Pancreas (tissue), 10 donors: ENCODE data around the gene CUTC. TPM values are rescaled to one million over a fixed set of nuclear protein-coding genes. Genes with fewer than 3 reads are reported as not detected.

Source experiments
- ATAC-seq, 4 donors: fragments of 200-7000 bp; cut with Tn5 transposase; one replicate each; pipeline versions ENCODE4 v1.8.0 to v1.9.1; 2020; ENCODE audit warnings: mild to moderate bottlenecking in 4 of 4, moderate library complexity in 4 of 4
- DNase-seq, 6 donors: peaks; one replicate each; pipeline ENCODE4 v3.0.0-alpha.2; 2020
- FAIRE-seq: peaks from 2 replicates; lab custom pipeline; 2012; peaks lifted over from hg19 to GRCh38; lab: Jason Lieb, UNC
- H3K27ac ChIP-seq, 4 donors: fragments of 200-600 bp; sonication (generic); 1 replicate in 3 of 4; 2 replicates in 1 of 4; pipeline versions ENCODE4 v1.5.0 to v1.8.0; 2020
- H3K27me3 ChIP-seq, 4 donors: fragments of 200-600 bp; one replicate each; pipeline ENCODE4 v1.8.0; 2021
- H3K36me3 ChIP-seq, 3 donors: fragments of 200-600 bp; sonication (generic) in 1 of 3; one replicate each; pipeline versions ENCODE4 v1.5.0 to v1.8.0; 2020 to 2021
- H3K4me1 ChIP-seq, 3 donors: fragments of 200-600 bp; one replicate each; pipeline ENCODE4 v1.8.0; 2021
- H3K4me3 ChIP-seq, 4 donors: fragments of 200-600 bp; sonication (generic) in 2 of 4; one replicate each; pipeline versions ENCODE4 v1.5.0 to v1.8.0; 2020 to 2021
- H3K9me3 ChIP-seq, 4 donors: fragments of 200-600 bp; one replicate each; pipeline ENCODE4 v1.8.0; 2021
- CTCF ChIP-seq, 4 donors: fragments of 200-600 bp; sonication (generic) in 3 of 4; IDR thresholded peaks; one replicate each; pipeline versions ENCODE4 v1.5.0 to v1.8.0; 2021; ENCODE audit warnings: antibody characterized with exemption in 4 of 4
- WGBS, 2 donors: extraction: QIAGEN DNeasy Blood & Tissue Kit; methylation state at CpG; one replicate each; pipeline ENCODE4 v1.1.7; 2013; 5-methylcytosine and 5-hydroxymethylcytosine counted together
- intact Hi-C, 3 donors: fragments of 100-400 bp; cut with DNase I; formaldehyde crosslinking; loops; one replicate each; pipeline versions ENCODE4 v1.11.1 to v1.14.2; 2022
- polyA plus RNA-seq, 2 donors: library from polyadenylated mRNA; stranded (reverse); fragments of 200-250 nt; gene quantifications; one replicate each; pipeline ENCODE4 v1.2.3, GENCODE V29; 2013
- total RNA-seq, 6 donors: library from RNA; stranded (reverse); fragmentation: NEBNext Ultra II Directional in 4 of 6; extraction: Animal tissue kit (Norgen Biotek cat#: 25700) in 4 of 6; gene quantifications; one replicate each; pipeline versions ENCODE4 v1.2.1 to v1.2.4, GENCODE V29; 2021 to 2023
- donor health status: healthy with polysubstance abuse.
- donor health status: DM: no; HTN: no; CAD: no; lungs with moderate emphysema.
- donor health status: DM: no; HTN: no; CAD: no.
- donor health status: control.
- donor health status: control.
- donor health status: Bipolar disorder and iron deficiency.
- donor health status: DM: yes; HTN: yes; CAD: no.
- donor health status: DM: no; HTN: no; CAD: no.
- donor health status: DM: no; HTN: no; CAD: no.
- donor health status: DM: yes; HTN: yes; CAD: no.

CUTC gene
- total and polyA plus RNA-seq, 8 donors = 5.4 to 14.5 (median 8.6) TPM

- H3K36me3 ChIP-seq = peaks cover 0 to 2% (median 0%) of the 10 kb centered on the region in 3 donors
- FAIRE-seq (no peak), ATAC-seq (no peak), DNase-seq (no peak)
- no peaks in the 10 kb centered on the region for H3K9me3 ChIP-seq
- intact Hi-C loops = no loop called here
- no peaks in the 10 kb centered on the region for H3K4me1 ChIP-seq
- 86 to 91% methylated on average over 1 of the region's 1 CpG for WGBS, 2 donors
- H3K4me3 ChIP-seq = no peak overlapping the region
- no peaks in the 10 kb centered on the region for H3K27me3 ChIP-seq
- no peak overlapping the region for H3K27ac ChIP-seq
- no peak for TF ChIP-seq CTCF (IDR thresholded peaks at IDR 0.05)
Measured at GRCh38 chr10:99777918-99778714, 46.1 kb downstream of the CUTC start.

DNA sequence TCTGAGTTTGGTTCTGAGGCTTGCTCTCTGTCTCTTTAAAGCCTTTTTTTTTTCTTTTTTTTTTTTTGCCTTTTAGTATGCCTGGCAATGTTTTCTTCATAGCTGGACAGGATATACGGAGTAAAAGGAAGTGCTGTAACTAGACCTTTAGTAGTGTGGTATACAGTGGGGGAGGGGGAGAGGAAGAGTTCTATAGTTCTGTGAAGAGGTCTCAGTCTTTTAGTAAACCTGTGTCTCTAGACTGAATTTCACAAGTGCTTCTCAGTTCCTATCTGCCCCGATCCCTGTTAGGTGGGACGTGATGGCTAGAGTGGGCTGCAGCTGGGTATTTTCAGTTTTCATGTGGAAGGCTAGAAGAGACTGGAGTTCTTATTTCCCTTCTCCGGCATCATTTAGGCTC lies 47.3 kb downstream of the CUTC start:
- Histone ChIP-seq H3K27ac (no peak overlapping the region), H3K9me3 (no peaks in the 10 kb centered on the region), H3K4me3 (no peak overlapping the region), H3K27me3 (no peaks in the 10 kb centered on the region), H3K36me3 (peaks cover 0 to 2% (median 0%) of the 10 kb centered on the region in 3 donors), H3K4me1 (no peaks in the 10 kb centered on the region)
- TF ChIP-seq CTCF (IDR thresholded peaks at IDR 0.05) = no peak
- intact Hi-C loops = no loop called here
- ATAC-seq (peak in 2 of 4 donors; percentile 42 to 69), DNase-seq (no peak), FAIRE-seq (no peak)
- WGBS, 2 donors = 66 to 73% methylated on average over 4 of the region's 4 CpGs

- no peak for TF ChIP-seq CTCF (IDR thresholded peaks at IDR 0.05)
- no peak for DNase-seq
- WGBS, 2 donors = 82 to 86% methylated on average over 5 of the region's 5 CpGs
- no peak for FAIRE-seq
- no peaks in the 10 kb centered on the region for H3K27me3 ChIP-seq
- ATAC-seq = no peak
- no peaks in the 10 kb centered on the region for H3K4me1 ChIP-seq
- H3K9me3 ChIP-seq = no peaks in the 10 kb centered on the region
- intact Hi-C loops = no loop called here
- no peak overlapping the region for H3K27ac ChIP-seq
- peaks cover 0 to 2% (median 0%) of the 10 kb centered on the region in 3 donors for H3K36me3 ChIP-seq
- H3K4me3 ChIP-seq = no peak overlapping the region
Measured at GRCh38 chr10:99781734-99782429, 49.8 kb downstream of the CUTC start.

DNA sequence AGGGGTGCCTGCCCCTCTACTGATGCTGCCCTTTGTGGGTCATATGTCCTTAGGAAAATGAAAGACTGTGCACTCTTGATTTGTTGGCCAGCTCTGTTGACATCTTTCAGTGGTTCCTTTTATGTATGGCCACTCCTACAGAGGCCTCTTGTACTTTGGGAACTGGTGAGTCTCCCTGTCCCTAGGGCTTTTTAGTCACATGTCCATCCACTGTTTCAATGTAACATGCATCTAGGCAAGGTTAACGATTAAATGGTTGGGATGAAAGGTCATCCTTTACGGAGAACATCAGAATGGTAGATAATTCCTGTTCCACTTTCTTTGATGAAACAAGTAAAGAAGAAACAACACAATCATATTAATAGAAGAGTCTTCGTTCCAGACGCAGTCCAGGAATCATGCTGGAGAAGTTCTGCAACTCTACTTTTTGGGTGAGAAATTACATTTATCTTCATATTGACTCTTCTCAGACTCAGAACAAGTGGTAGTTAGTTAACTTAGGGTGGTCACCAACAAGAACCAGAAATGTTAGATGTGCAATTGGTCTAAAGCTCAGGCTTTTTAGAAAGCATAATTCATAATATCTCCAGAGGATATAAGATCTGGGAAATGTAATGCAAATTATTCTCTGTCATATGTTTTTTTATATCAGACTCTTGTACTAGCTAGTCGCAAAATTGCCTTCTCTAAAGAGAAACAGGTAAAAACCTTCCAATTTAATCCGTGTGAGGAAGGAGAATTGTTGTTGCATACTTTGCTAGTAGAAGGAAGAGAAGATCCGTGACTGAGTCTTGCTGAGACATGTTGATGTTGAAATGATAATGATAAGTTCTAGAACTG lies 50.6 kb downstream of the CUTC start, which contains the start of gene ABCC2:
ABCC2 (plus strand) TSS at position 194 of the 840 bp plus-strand sequence; CDS start at position 399, 205 bp downstream.
- ATAC-seq (no peak), FAIRE-seq (no peak), DNase-seq (no peak)
- Histone ChIP-seq H3K27me3 (no peaks in the 10 kb centered on the region), H3K36me3 (peaks cover 0 to under 1% (median 0%) of the 10 kb centered on the region in 3 donors), H3K9me3 (no peaks in the 10 kb centered on the region), H3K27ac (no peak within 1 kb of the TSS), H3K4me1 (no peaks in the 10 kb centered on the region), H3K4me3 (no peak within 1 kb of the TSS)
- WGBS, 2 donors = 77 to 84% methylated on average over 7 of the region's 7 CpGs
- intact Hi-C loops = no loop called here
- TF ChIP-seq CTCF (IDR thresholded peaks at IDR 0.05) = no peak
